ENCODE measurements around the gene GAGE12G.
"Not testable (repeated sequence)": the region's sequence is repeated elsewhere in the genome, so short reads cannot be mapped to it uniquely, and the experiment has no call there.

GRCh38 chrX:49550989-49551388 is 19.2 kb upstream of the GAGE12G start, which contains the start of gene GAGE12E:
- TF ChIP-seq EZH2 (IDR thresholded peaks at IDR 0.05; ENCODE audit: insufficient read depth, poor library complexity, severe bottlenecking); EZH2phosphoT487 (IDR thresholded peaks at IDR 0.05; ENCODE audit: insufficient read depth, low read depth): not testable (repeated sequence)

All from GM23248 (cell line).